Body of pancreas (tissue), 4 donors: Measurements from ENCODE around the gene AP3B2. TPM values are rescaled to one million over a fixed set of nuclear protein-coding genes. Genes with fewer than 3 reads are reported as not detected.
"Not testable (repeated sequence)": the region's sequence is repeated elsewhere in the genome, so short reads cannot be mapped to it uniquely, and the experiment has no call there.

Experiments used
- ATAC-seq: fragments of 150-250 bp; one replicate; pipeline ENCODE4 v1.9.1; 2016
- DNase-seq, 4 donors: peaks; one replicate each; pipeline ENCODE4 v3.0.0-alpha.2; 2019
- H3K27ac ChIP-seq, 4 donors: fragments of 200-600 bp; sonication (generic); 1 replicate in 3 of 4; 2 replicates in 1 of 4; pipeline versions ENCODE4 v1.5.1 to v1.6.1; 2016 to 2019; ENCODE audit warnings: mild to moderate bottlenecking in 1 of 4, mixed read lengths in 1 of 4, moderate library complexity in 1 of 4
- H3K27me3 ChIP-seq, 2 donors: fragments of 200-600 bp; sonication (generic); one replicate each; pipeline ENCODE4 v1.6.0; 2016; ENCODE audit warnings: mild to moderate bottlenecking in 1 of 2
- H3K36me3 ChIP-seq, 2 donors: fragments of 200-600 bp; sonication (generic); replicated peaks in 1 of 2; 2 replicates each; pipeline ENCODE4 v1.5.1; 2016; ENCODE audit warnings: low read depth in 2 of 2; ENCODE audit not compliant: insufficient read depth in 1 of 2
- H3K4me1 ChIP-seq: fragments of 200-600 bp; sonication (generic); one replicate; pipeline ENCODE4 v1.6.0; 2016
- H3K4me3 ChIP-seq, 2 donors: fragments of 200-600 bp; sonication (generic); 1 replicate in 1 of 2; 2 replicates in 1 of 2; pipeline ENCODE4 v1.5.1; 2016 to 2019
- H3K9me3 ChIP-seq, 3 donors: fragments of 200-600 bp; sonication (generic); 1 replicate in 2 of 3; 2 replicates in 1 of 3; pipeline ENCODE4 v1.5.1; 2016
- CTCF ChIP-seq, 7 experiments: fragments of 450-650 bp in 4 of 7; fragments of 200-600 bp in 3 of 7; sonication (generic) in 3 of 7; IDR thresholded peaks; one replicate each; pipeline ENCODE4 v1.5.1; 2016 to 2019; ENCODE audit warnings: antibody characterized with exemption in 7 of 7
- POLR2A ChIP-seq, 3 donors: fragments of 450-650 bp; IDR thresholded peaks; one replicate each; pipeline ENCODE4 v1.6.1; 2016; ENCODE audit warnings: antibody characterized with exemption in 3 of 3, mild to moderate bottlenecking in 2 of 3
- WGBS, 2 donors: methylation state at CpG; one replicate each; pipeline ENCODE4 v1.1.5; 2017; 5-methylcytosine and 5-hydroxymethylcytosine counted together
- intact Hi-C: fragments of 100-400 bp; cut with DNase I; formaldehyde crosslinking; loops from one replicate; pipeline ENCODE4 v1.15.1; 2023
- total RNA-seq, 2 donors: library from RNA; depleted of rRNA; stranded (reverse); fragments of >200 nt; gene quantifications; one replicate each; pipeline ENCODE4 v1.1.0, GENCODE V29; 2016

Gene AP3B2
- total RNA-seq, 2 donors from 2014 or later, result 3.9 to 6.6 TPM

DNA sequence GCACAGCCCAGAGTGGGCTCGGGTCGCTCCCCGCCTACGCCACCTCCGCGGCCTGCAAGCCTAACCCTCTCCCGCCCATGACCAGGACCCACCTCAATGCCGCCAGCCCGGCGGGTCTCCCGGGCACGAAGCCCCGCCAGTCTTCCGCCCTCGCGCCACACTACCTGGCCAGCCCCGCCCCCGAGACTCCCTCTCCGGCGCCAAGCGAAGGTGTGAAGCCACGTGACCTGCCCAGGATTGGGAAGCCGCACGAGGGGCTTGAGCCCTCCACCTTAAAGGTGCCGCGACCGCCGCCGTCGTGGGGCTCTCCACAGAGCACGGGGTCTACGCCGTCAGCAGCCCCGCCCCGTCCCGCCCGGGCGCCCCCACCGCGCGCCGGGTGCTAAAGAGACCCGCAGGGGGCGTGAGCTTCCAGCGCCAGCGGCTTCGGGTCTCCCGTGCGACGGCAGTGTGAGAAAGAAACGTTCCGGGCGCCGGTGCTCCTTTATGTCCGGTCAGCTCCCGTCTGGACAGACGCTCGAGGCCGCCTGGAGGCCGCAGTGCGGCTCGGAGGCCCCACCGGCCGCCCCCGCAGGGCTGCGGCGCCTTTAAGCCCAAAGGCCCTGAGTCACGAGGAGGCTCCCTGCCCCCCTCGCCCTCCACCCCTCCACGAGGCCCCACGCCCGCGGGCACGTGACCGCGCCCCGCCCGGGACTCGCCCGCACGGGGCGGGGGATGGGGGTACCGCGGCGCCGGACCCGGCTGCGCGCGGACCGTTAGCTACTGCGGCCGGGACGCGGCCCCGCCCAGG, 62.4 kb downstream of the AP3B2 start, which contains the start of gene CPEB1:
Gene CPEB1 (minus strand): TSS at position 319 of the 790 bp plus-strand sequence. CDS start 18,904 bp downstream, outside the sequence.
- Histone ChIP-seq H3K27me3 (no peaks in the 10 kb centered on the region), H3K9me3 (no peaks in the 10 kb centered on the region), H3K4me1 (peaks cover 22% of the 10 kb centered on the region), H3K4me3 (peak within 1 kb of the TSS; percentile 13 to 24), H3K36me3 (no peaks in the 10 kb centered on the region), H3K27ac (no peak within 1 kb of the TSS)
- TF ChIP-seq CTCF (IDR thresholded peaks at IDR 0.05), result no peak
- TF ChIP-seq POLR2A (IDR thresholded peaks at IDR 0.05), result no peak
- WGBS, 2 donors, result 5% methylated on average over 83 of the region's 96 CpGs; no CpG with 5 or more reads in 1 of the 2 donors
- DNase-seq, result peak; percentile 43 to 62 (median 52)
- ATAC-seq, result peak; percentile 59
- intact Hi-C loops, result no loop called here

GRCh38 chr15:82646250-82647044, 63.2 kb downstream of the AP3B2 start:
- no peak overlapping the region for H3K27ac ChIP-seq
- ATAC-seq (peak; percentile 63), DNase-seq (peak; percentile 30 to 69 (median 42))
- H3K36me3 ChIP-seq, result no peaks in the 10 kb centered on the region
- peaks cover 27% of the 10 kb centered on the region for H3K4me1 ChIP-seq
- intact Hi-C loops, result no loop called here
- no peaks in the 10 kb centered on the region for H3K27me3 ChIP-seq
- no peaks in the 10 kb centered on the region for H3K9me3 ChIP-seq
- no peak for TF ChIP-seq CTCF (IDR thresholded peaks at IDR 0.05)
- no peak for TF ChIP-seq POLR2A (IDR thresholded peaks at IDR 0.05)
- no peak overlapping the region for H3K4me3 ChIP-seq
- 11 to 18% methylated on average over 6 to 55 of the region's 56 CpGs for WGBS, 2 donors

DNA sequence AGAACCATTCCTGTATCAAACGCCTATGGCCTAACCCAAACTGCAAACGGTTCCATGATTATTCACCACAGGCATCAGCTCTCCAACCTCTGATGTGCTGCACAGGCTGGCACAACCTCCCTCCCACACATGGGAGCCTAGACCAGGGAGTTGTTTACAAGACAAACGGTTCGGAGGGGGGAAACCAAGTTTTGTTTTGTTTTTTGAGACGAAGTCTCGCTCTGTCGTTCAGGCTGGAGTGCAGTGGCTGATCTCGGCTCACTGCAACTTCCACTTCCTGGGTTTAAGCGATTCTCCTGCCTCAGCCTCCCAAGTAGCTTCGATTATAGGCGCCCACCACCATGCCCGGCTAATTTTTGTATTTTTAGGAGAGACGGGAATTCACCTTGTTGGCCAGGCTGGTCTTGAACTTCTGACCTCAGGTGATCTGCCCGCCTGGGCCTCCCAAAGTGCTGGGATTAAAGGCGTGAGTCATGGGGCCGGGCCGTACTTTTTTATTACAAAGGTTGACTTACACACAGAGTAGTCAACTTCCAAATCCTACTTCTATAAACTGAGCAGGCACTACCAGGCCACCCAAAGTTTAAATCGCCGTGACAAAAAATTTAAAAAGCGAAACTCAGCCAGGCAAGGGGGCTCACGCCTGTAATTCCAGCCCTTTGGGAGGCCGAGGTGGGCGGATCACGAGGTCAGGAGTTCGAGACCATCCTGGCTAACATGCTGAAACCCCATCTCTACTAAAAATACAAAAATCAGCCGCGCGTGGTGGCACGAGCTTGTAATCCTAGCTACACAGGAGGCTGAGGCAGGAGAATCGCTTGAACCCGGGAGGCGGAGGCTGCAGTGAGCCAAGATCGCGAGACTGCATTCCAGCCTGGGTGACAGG, 64.5 kb downstream of the AP3B2 start:
- not testable (repeated sequence) for DNase-seq, H3K9me3 ChIP-seq, H3K27me3 ChIP-seq

GRCh38 chr15:82643992-82644391, 65.7 kb downstream of the AP3B2 start:
- TF ChIP-seq CTCF (IDR thresholded peaks at IDR 0.05) (no peak), POLR2A (IDR thresholded peaks at IDR 0.05) (no peak)
- H3K9me3 ChIP-seq, result no peaks in the 10 kb centered on the region
- no peaks in the 10 kb centered on the region for H3K36me3 ChIP-seq
- H3K4me3 ChIP-seq, result no peak overlapping the region
- no peaks in the 10 kb centered on the region for H3K27me3 ChIP-seq
- peaks cover 38% of the 10 kb centered on the region for H3K4me1 ChIP-seq
- no peak overlapping the region for H3K27ac ChIP-seq
- intact Hi-C loops, result no loop called here
- no peak for ATAC-seq
- no peak for DNase-seq
- 67 to 87% methylated on average over 3 of the region's 3 CpGs for WGBS, 2 donors

More for the DNA sequence above, 64.5 kb downstream of the AP3B2 start:
- H3K27ac ChIP-seq, intact Hi-C loops, ATAC-seq, H3K36me3 ChIP-seq, H3K4me3 ChIP-seq: not testable (repeated sequence)
- peaks cover 38% of the 10 kb centered on the region for H3K4me1 ChIP-seq
- 89 to 92% methylated on average over 34 of the region's 34 CpGs for WGBS, 2 donors
